GM10248 (cell line): ENCODE results near the gene AOPEP.

Source experiments
- CTCF ChIA-PET: fragments of 300-600 bp; sonication (Branson Sonifier 250); formaldehyde crosslinking; extraction: SDS; loops from one replicate; lab custom pipeline; 2021; ENCODE audit warnings: antibody characterized with exemption; lab: Yijun Ruan, JAX
- POLR2A ChIA-PET: fragments of 350-650 bp; sonication (Branson Sonifier 250); formaldehyde crosslinking; extraction: SDS; loops from one replicate; lab custom pipeline; 2020; ENCODE audit warnings: antibody characterized with exemption; lab: Yijun Ruan, JAX
- DNase-seq: peaks from one replicate; pipeline ENCODE4 v3.0.0; 2012; ENCODE audit errors: extremely low spot score
- CTCF ChIP-seq: IDR thresholded peaks from 2 replicates; pipeline ENCODE4 v1.5.1; 2012; ENCODE audit warnings: mild to moderate bottlenecking, low read depth; ENCODE audit errors: extremely low read depth, missing control alignments, control extremely low read depth

Gene AOPEP

GRCh38 chr9:95061916-95062595 lies 335.6 kb downstream of the AOPEP start:
- ChIA-PET POLR2A (no interaction called here), CTCF (interaction anchor here (1.2 kb wide), 1 partner anchor 18 kb away, joined by 3 read pairs; no protein-coding TSS in a partner anchor)
- TF ChIP-seq CTCF: no peak
- DNase-seq: no peak

- ChIA-PET POLR2A (no interaction called here), CTCF (no interaction called here)
- TF ChIP-seq CTCF: no peak
- DNase-seq: no peak
Measured at GRCh38 chr9:95062596-95063065, 336.1 kb downstream of the AOPEP start.

- no peak for DNase-seq
- POLR2A ChIA-PET: no interaction called here
- no peak for TF ChIP-seq CTCF
- CTCF ChIA-PET: interaction anchor here (0.9 kb wide), 1 partner anchor 67 kb away, joined by 3 read pairs; no protein-coding TSS in a partner anchor
Measured at GRCh38 chr9:95063300-95063699, 336.8 kb downstream of the AOPEP start.

GRCh38 chr9:95065224-95065623 lies 338.7 kb downstream of the AOPEP start:
- CTCF ChIA-PET: interaction anchor here (1.3 kb wide), 1 partner anchor 62 kb away, joined by 4 read pairs; no protein-coding TSS in a partner anchor
- POLR2A ChIA-PET: no interaction called here
- TF ChIP-seq CTCF: no peak
- DNase-seq: no peak

GRCh38 chr9:95067057-95067456 lies 340.6 kb downstream of the AOPEP start:
- ChIA-PET POLR2A (no interaction called here), CTCF (interaction anchor here (1.2 kb wide), 1 partner anchor 386 kb away, joined by 4 read pairs; no protein-coding TSS in a partner anchor)
- DNase-seq: no peak
- TF ChIP-seq CTCF: no peak

GRCh38 chr9:95067897-95068296 lies 341.4 kb downstream of the AOPEP start:
- DNase-seq: no peak
- ChIA-PET CTCF (no interaction called here), POLR2A (no interaction called here)
- TF ChIP-seq CTCF: no peak
